ENCODE data around the gene ISLR.

Gene ISLR

DNA sequence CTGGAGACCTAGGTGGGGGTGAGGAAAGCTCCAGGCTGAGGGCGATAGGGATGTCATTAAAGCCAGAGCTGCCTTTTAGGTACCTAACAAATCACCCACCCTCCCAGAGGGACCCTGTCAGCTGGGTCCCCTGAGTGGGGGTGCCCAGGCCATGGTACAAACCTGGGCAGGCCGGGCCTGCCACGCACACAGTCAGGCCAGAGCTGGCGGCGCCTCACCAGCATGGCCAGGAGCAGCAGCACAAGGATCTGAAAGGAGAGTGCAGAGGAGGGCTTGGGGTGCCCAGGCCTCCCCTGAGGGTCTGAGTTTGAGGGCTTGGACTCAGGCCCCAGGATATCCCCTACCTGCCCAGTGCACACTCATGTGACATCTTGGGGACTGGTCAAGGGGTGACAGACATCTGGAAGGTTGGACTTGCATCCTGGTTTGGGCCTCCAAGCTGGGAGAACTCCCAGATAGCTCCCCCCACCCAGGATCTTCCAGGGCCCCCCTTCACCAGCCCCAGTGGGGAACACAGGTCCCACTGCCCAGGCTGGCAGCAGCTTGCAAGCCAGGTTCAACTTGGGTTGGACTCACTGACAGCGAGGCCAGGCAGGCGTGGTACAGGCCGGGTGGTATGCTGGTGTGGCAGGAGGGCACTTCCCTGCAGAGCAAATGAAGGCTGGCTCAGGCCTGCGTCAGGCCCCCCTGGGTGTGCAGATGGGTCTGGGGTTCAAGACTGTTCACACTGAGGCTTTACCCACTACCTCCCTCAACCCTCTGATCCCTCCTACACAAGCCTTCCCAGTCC lies 23.9 kb downstream of the ISLR start:
- no peak for DNase-seq

- DNase-seq, result no peak
Observed at GRCh38 chr15:74199297-74199652, 25.8 kb downstream of the ISLR start.

DNA sequence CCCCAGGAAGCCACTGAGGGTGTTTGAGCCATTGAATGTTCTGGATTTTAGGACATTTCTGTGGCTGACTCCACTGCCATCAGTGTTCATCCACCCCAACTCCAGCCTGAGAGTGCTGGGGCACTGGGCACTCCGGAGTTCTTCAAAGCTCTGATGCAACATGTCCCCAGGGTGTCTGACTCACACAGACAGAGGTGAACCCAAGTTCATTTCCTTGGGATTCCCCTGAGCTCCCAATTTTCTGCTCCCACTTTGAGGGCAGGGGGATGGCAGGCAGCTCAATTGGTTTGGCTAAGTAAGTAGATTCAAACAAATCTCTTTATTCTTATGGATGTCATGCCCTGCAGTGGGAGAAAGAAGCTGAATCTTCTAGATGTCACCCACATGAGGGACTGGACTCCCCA lies 26.9 kb downstream of the ISLR start:
- no peak for DNase-seq

- no peak for DNase-seq
Observed at GRCh38 chr15:74200871-74201419, 27.4 kb downstream of the ISLR start.

DNA sequence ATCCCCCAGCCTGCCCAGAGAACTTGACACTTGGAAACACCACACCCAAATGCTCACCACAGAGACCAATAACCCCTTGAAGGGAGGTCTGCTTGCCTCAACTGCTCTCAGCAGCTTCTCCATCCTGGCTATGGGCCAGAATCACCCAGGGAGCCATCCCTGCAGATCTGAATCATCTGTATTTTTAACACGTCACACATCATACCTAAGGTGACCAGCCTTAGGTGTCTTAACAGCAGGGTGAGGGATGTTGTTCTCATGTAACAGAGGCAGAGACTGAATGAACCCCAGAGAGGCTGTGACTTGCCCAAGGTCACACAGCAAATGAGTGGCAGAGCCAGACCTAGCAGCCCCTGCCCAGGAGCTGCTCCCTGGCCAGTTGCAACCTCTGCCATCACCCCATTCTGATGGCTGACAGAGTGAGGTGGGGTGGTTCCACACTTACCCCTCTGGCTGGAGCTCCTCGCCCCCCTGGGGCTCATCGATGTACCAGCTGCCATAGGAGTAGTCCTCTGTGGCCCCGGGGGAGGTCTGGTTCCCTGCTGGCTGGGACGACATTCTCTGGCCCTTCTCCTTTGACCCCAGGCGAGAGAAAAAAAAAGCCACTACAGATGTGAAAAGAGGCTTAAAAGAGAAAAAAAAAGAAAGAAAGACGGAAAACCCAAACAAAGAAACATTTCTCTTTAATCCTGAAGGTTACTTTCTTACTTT lies 28.4 kb downstream of the ISLR start:
- no peak for DNase-seq

GRCh38 chr15:74202452-74203401 lies 29.2 kb downstream of the ISLR start, which contains the start of gene STRA6:
Gene STRA6 (minus strand): TSS chr15:74202787. CDS start chr15:74202267, 520 bp downstream.
- DNase-seq, result no peak

- no peak for DNase-seq
Observed at GRCh38 chr15:74203914-74204431, 30.5 kb downstream of the ISLR start.

GRCh38 chr15:74205582-74205947 lies 32.1 kb downstream of the ISLR start:
- no peak for DNase-seq

DNA sequence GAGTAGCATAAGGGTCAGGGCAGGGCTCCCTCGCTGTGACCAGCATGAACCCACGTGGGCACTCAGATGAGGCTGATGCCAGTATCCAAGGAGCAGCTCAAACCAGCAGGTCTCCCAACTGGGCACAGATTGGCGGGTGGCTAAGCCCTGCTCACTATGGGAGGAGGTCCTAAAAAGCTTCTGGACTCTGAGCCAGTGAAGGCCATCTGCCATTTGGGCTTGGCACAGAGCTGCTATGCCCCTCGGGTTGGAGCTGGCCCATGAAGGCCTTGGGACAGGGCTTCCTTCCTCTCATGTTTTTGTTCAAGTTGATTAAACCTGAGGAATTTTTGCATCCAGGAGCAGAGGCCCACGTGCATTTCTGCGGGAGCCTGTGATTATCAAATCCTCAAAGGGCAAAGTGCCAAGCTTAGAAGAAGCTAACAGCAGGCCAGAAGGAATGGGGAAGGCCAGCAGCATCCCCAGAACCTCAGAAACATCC lies 33.3 kb downstream of the ISLR start:
- DNase-seq, result no peak

GRCh38 chr15:74207652-74208440 lies 34.3 kb downstream of the ISLR start:
- DNase-seq, result no peak

- no peak for DNase-seq
Observed at GRCh38 chr15:74208496-74208895, 35.0 kb downstream of the ISLR start.

DNA sequence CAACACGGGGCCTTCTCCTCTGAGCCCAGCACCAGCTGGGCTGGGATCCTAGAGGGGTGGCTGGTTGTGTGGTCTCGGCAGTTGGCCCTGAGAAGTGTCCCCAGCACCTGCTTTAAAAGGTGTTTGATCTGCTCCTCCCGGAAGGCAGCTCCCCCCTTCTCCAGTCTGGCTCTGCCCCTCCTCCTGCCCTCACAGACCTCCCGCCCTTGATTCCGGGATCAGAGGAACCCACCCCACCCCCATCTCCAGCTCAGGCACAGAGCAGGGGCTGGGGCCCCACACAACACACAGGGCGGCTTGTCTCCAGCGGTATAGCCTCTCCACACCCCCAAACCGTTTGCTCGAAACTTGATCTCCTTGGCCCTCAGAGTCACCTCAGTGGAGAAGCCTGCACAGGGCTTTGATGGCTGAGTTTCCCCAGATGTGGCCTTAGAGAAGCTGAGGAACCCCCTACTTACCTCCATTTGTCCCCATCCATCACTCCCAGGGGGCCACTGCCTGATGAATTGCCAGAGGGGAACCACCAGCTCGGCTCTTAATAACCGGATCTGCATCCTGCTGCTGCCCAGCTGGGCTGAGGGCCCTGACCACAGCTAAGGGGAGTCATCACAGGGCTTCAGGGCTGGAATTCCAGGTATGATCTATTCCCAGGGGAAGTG lies 35.5 kb downstream of the ISLR start:
- DNase-seq, result no peak

DNA sequence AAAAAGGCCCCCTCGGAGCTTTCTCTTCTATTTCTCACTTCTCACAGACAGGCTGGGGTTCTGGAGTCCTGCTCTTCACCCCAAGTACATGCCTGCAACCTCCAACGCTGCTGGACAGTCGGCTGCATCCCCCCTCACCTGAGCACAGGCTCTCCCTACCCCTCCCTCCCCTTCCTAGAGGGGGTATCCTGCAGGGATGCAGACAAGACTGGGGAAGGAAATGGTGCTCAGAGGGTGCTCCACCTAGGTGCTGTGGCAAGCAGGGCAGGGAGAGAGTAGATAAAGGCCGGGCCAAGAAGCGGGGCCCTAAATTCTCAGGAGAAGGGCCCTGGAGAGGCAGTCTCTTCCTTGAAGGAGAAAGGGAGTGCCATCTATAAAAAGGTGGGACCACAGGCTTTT lies 36.0 kb downstream of the ISLR start:
- DNase-seq, result no peak

DNA sequence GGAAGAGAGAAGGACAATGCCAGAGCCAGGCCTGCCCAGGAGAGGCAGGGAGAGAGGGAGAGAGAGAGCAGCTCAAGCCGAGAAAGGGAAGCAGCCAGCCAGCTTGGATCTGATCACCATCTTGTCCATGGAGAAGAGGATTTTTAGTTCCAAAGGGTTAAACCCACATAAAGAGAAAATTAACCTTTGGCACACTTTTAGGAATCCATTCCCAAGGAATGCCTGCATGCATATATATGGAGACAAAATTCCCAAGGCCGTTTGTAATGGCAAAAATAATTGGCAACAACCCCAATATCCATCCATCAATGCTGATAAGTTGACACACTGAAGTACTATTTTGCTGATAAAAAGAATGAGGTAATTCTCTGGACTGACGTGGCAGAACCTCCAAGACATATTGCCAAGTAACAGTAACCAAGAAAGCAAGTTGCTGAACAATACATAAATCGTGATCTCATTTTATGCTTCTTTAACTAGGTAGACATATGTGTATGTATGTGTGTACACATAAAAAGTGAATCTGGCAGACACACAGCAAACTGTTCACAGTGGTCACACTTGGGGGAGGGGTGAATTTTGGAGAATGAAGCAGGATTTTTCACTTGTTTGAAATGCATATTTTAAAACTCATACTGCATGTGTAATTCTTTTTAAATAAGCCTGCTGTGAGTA lies 36.6 kb downstream of the ISLR start:
- no peak for DNase-seq

DNA sequence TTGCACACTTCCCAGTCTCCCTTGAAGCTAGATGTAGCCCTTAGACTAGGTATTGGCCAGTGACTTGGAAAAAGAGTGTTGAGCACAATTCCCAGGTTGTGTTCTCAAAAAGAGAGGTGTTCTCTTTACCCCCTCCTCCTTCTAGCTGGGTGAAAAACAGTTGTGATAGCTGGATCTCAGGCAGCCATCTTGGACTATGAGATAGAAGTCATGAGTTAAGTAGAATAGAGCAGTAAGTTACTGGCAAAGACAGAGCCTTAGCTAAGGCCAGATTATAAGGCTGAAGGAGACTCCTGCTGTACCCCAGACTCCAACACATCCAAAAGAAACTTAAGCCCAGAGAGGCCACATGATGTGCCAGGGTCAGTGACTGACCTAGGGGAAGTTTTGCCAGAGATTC lies 37.2 kb downstream of the ISLR start:
- no peak for DNase-seq

- DNase-seq, result no peak
Observed at GRCh38 chr15:74211656-74212055, 38.1 kb downstream of the ISLR start.

- no peak for DNase-seq
Observed at GRCh38 chr15:74212494-74212893, 39.0 kb downstream of the ISLR start.

DNA sequence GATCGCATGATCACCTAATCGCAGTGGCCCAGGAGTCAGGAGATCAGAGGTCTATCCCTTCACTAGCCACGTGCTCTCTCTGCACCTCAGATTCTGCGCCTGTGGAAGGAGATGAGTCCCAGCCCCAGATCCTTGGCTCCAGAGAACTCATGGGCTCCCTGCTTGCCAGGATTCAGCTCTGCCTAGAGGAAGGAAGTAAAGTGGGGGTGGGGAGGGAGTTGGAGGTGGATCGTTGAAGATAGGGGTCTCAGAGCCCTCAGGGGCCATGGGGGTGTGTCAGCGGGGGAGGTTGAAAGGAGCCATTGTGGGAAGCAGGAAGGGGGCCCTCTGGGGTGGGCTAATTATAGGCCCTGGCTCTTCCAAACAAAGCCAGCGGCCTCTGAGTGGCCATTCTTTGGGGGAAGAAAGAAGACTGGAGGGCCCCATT lies 40.4 kb downstream of the ISLR start:
- no peak for DNase-seq

GRCh38 chr15:74214324-74215021 lies 41.0 kb downstream of the ISLR start:
- DNase-seq, result no peak

GRCh38 chr15:74215958-74216357 lies 42.4 kb downstream of the ISLR start:
- DNase-seq, result no peak

Data from hippocampal formation (tissue), 2 donors.